HEK293 (cell line): Measurements from ENCODE around the gene NUDT8.

Source experiments
- CTCF ChIA-PET: fragments of 350-600 bp; formaldehyde crosslinking; extraction: SDS; loops from one replicate; lab custom pipeline; 2021; ENCODE audit warnings: antibody characterized with exemption; lab: Yijun Ruan, JAX
- POLR2A ChIA-PET: fragments of 300-600 bp; formaldehyde crosslinking; extraction: SDS; loops from one replicate; lab custom pipeline; 2020; ENCODE audit warnings: antibody characterized with exemption, inconsistent platforms; lab: Yijun Ruan, JAX
- H3K27ac ChIP-seq: fragments of 200-500 bp; sonication (Bioruptor generic); 2 replicates; pipeline ENCODE4 v1.5.1; 2014; ENCODE audit warnings: low read depth, low read length, control low read depth, inconsistent platforms; ENCODE audit errors: extremely low read depth
- H3K36me3 ChIP-seq, 2 experiments: fragments of 200-500 bp in 1 of 2; sonication (Bioruptor generic) in 1 of 2; 1 replicate in 1 of 2; 2 replicates in 1 of 2; pipeline ENCODE4 v1.5.1; 2014 to 2017; ENCODE audit warnings: inconsistent platforms in 2 of 2, low read length in 2 of 2; ENCODE audit not compliant: control insufficient read depth in 2 of 2, insufficient read depth in 1 of 2
- H3K4me1 ChIP-seq: fragments of 200-500 bp; sonication (Bioruptor generic); 2 replicates; pipeline ENCODE4 v1.5.1; 2014; ENCODE audit warnings: mild to moderate bottlenecking, low read length, inconsistent platforms; ENCODE audit not compliant: control insufficient read depth, insufficient read depth
- H3K4me3 ChIP-seq: 2 replicates; pipeline ENCODE4 v1.5.1; 2011; ENCODE audit warnings: low read depth, mild to moderate bottlenecking, control low read depth, low read length, moderate library complexity
- H3K9me3 ChIP-seq: fragments of 200-500 bp; sonication (Bioruptor generic); 2 replicates; pipeline ENCODE4 v1.5.1; 2014; ENCODE audit warnings: low read depth, low read length, inconsistent platforms; ENCODE audit not compliant: control insufficient read depth, insufficient read depth
- FEZF1 ChIP-seq: fragments of 450-650 bp; formaldehyde crosslinking; IDR thresholded peaks from 2 replicates; pipeline ENCODE4 v1.5.1; 2016; ENCODE audit warnings: missing biosample characterization, missing genetic modification characterization
- IKZF3 ChIP-seq: fragments of 450-650 bp; IDR thresholded peaks from 2 replicates; pipeline ENCODE4 v1.5.0; 2018; ENCODE audit warnings: missing biosample characterization, mild to moderate bottlenecking, missing genetic modification characterization, moderate library complexity
- KLF16 ChIP-seq: fragments of 450-650 bp; formaldehyde crosslinking; IDR thresholded peaks from 2 replicates; pipeline ENCODE4 v1.5.1; 2017; ENCODE audit warnings: missing biosample characterization, missing genetic modification characterization
- SALL2 ChIP-seq: fragments of 450-650 bp; formaldehyde crosslinking; IDR thresholded peaks from 2 replicates; pipeline ENCODE4 v1.5.0; 2017; ENCODE audit warnings: missing biosample characterization, mild to moderate bottlenecking, missing genetic modification characterization, borderline replicate concordance
- YY1 ChIP-seq: fragments of 450-650 bp; formaldehyde crosslinking; IDR thresholded peaks from 2 replicates; pipeline ENCODE4 v1.5.1; 2018; ENCODE audit warnings: missing biosample characterization, missing genetic modification characterization
- ZBTB21 ChIP-seq: fragments of 450-650 bp; formaldehyde crosslinking; IDR thresholded peaks from 2 replicates; pipeline ENCODE4 v1.5.1; 2017; ENCODE audit warnings: missing biosample characterization, missing genetic modification characterization
- ZBTB48 ChIP-seq: fragments of 450-650 bp; formaldehyde crosslinking; IDR thresholded peaks from 2 replicates; pipeline ENCODE4 v1.5.1; 2016; ENCODE audit warnings: missing biosample characterization, missing genetic modification characterization
- ZBTB6 ChIP-seq: fragments of 450-650 bp; formaldehyde crosslinking; IDR thresholded peaks from 2 replicates; pipeline ENCODE4 v1.5.1; 2017; ENCODE audit warnings: missing biosample characterization, missing genetic modification characterization
- ZFHX2 ChIP-seq: fragments of 450-650 bp; formaldehyde crosslinking; conservative IDR thresholded peaks from 2 replicates; pipeline ENCODE4 v1.5.1; 2016; ENCODE audit warnings: missing biosample characterization, missing genetic modification characterization
- ZFP41 ChIP-seq: fragments of 450-650 bp; formaldehyde crosslinking; IDR thresholded peaks from 2 replicates; pipeline ENCODE4 v1.5.1; 2016; ENCODE audit warnings: missing biosample characterization, missing genetic modification characterization, borderline replicate concordance
- ZNF121 ChIP-seq: fragments of 450-650 bp; formaldehyde crosslinking; IDR thresholded peaks from 2 replicates; pipeline ENCODE4 v1.5.1; 2016; ENCODE audit warnings: missing biosample characterization, missing genetic modification characterization
- ZNF169 ChIP-seq: fragments of 450-650 bp; formaldehyde crosslinking; IDR thresholded peaks from 2 replicates; pipeline ENCODE4 v1.5.1; 2016; ENCODE audit warnings: missing biosample characterization, missing genetic modification characterization
- ZNF211 ChIP-seq: fragments of 450-650 bp; formaldehyde crosslinking; IDR thresholded peaks from 2 replicates; pipeline ENCODE4 v1.5.1; 2016; ENCODE audit warnings: low read depth, missing biosample characterization, missing genetic modification characterization
- ZNF248 ChIP-seq: fragments of 450-650 bp; formaldehyde crosslinking; IDR thresholded peaks from 2 replicates; pipeline ENCODE4 v1.5.1; 2017; ENCODE audit warnings: missing biosample characterization, missing genetic modification characterization
- ZNF292 ChIP-seq: fragments of 450-650 bp; formaldehyde crosslinking; IDR thresholded peaks from 2 replicates; pipeline ENCODE4 v1.5.1; 2016; ENCODE audit warnings: low read depth, missing biosample characterization, missing genetic modification characterization, borderline replicate concordance
- ZNF350 ChIP-seq: fragments of 450-650 bp; formaldehyde crosslinking; IDR thresholded peaks from 2 replicates; pipeline ENCODE4 v1.5.0; 2017; ENCODE audit warnings: missing biosample characterization, mild to moderate bottlenecking, missing genetic modification characterization
- ZNF37A ChIP-seq: fragments of 450-650 bp; IDR thresholded peaks from 2 replicates; pipeline ENCODE4 v1.5.1; 2018; ENCODE audit warnings: missing biosample characterization, missing genetic modification characterization
- ZNF426 ChIP-seq: fragments of 450-650 bp; formaldehyde crosslinking; IDR thresholded peaks from 2 replicates; pipeline ENCODE4 v1.5.1; 2017; ENCODE audit warnings: missing biosample characterization, missing genetic modification characterization, mild to moderate bottlenecking, inconsistent platforms, moderate library complexity
- ZNF514 ChIP-seq: fragments of 450-650 bp; formaldehyde crosslinking; IDR thresholded peaks from 2 replicates; pipeline ENCODE4 v1.5.1; 2016; ENCODE audit warnings: missing biosample characterization, missing genetic modification characterization
- ZNF596 ChIP-seq: fragments of 450-650 bp; IDR thresholded peaks from 2 replicates; pipeline ENCODE4 v1.5.0; 2018; ENCODE audit warnings: missing biosample characterization, mild to moderate bottlenecking, missing genetic modification characterization, moderate library complexity
- ZNF623 ChIP-seq: fragments of 450-650 bp; formaldehyde crosslinking; IDR thresholded peaks from 2 replicates; pipeline ENCODE4 v1.5.1; 2016; ENCODE audit warnings: missing biosample characterization, missing genetic modification characterization
- ZNF629 ChIP-seq: fragments of 450-650 bp; formaldehyde crosslinking; IDR thresholded peaks from 2 replicates; pipeline ENCODE4 v1.5.1; 2017; ENCODE audit warnings: missing biosample characterization, missing genetic modification characterization
- ZNF670 ChIP-seq: fragments of 450-650 bp; formaldehyde crosslinking; IDR thresholded peaks from 2 replicates; pipeline ENCODE4 v1.5.1; 2016; ENCODE audit warnings: missing biosample characterization, missing genetic modification characterization, low read depth
- ZNF76 ChIP-seq: fragments of 450-650 bp; formaldehyde crosslinking; IDR thresholded peaks from 2 replicates; pipeline ENCODE4; 2016; ENCODE audit warnings: low read depth, missing biosample characterization, missing genetic modification characterization, borderline replicate concordance
- ZNF776 ChIP-seq: fragments of 450-650 bp; formaldehyde crosslinking; IDR thresholded peaks from 2 replicates; pipeline ENCODE4 v1.5.0; 2017; ENCODE audit warnings: missing biosample characterization, missing genetic modification characterization, borderline replicate concordance
- TF ChIP-seq, protein P1 (sequence below): fragments of 450-650 bp; formaldehyde crosslinking; IDR thresholded peaks from 2 replicates; pipeline ENCODE4 v1.5.1; 2017; ENCODE audit warnings: missing biosample characterization, missing genetic modification characterization
- TF ChIP-seq, protein P2 (sequence below): fragments of 450-650 bp; formaldehyde crosslinking; IDR thresholded peaks from 2 replicates; pipeline ENCODE4 v1.5.1; 2016; ENCODE audit warnings: missing biosample characterization, missing genetic modification characterization
- TF ChIP-seq, protein P3 (sequence below): fragments of 450-650 bp; formaldehyde crosslinking; optimal IDR thresholded peaks from 2 replicates; pipeline ENCODE3; 2016; ENCODE audit warnings: missing biosample characterization, mild to moderate bottlenecking, missing genetic modification characterization
- TF ChIP-seq, protein P4 (sequence below): fragments of 450-650 bp; formaldehyde crosslinking; conservative IDR thresholded peaks from 2 replicates; pipeline ENCODE4 v1.5.1; 2016; ENCODE audit warnings: low read depth, missing biosample characterization, missing genetic modification characterization

NUDT8 gene, protein sequence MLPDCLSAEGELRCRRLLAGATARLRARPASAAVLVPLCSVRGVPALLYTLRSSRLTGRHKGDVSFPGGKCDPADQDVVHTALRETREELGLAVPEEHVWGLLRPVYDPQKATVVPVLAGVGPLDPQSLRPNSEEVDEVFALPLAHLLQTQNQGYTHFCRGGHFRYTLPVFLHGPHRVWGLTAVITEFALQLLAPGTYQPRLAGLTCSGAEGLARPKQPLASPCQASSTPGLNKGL

DNA sequence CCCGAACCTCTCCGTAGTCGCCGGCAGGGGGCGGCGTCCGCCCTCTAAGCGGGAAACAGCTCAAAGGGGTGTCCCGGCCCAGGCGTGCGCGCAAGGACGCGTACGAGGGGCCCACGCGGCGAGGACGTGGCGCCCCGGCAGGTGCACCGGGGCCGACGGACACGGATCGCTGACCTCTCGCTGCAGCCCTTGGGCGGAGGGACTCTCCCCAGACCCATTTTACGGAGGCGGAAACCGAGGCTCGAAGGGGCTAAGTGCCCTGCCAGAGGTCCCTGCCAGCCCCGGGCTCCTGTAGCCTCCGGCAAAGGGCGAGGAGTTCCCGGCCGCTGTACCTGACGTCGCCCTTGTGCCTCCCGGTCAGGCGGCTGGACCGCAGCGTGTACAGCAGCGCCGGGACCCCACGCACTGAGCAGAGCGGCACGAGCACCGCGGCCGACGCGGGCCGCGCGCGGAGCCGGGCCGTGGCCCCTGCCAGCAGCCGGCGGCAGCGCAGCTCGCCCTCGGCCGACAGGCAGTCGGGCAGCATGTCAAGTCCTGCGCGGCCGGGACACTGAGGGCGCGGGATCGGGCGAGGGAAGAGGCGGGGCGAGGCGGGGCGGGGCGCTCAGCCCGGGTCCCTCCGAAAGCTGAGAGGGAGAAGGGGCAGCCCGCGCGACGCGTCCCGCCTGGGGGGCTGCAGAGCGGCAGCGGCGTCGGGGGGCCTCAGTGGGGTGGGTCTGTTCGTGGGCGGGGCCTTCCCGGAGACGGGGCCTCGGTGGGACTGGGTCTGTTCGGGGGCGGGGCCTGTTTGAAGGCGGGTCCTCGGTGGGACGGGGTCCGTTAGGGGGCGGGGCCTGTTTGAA is at the start of gene NUDT8:
Gene NUDT8 (minus strand): TSS at position 552 of the 842 bp plus-strand sequence. CDS start 26 bp downstream, at position 526.
- peak within 1 kb of the TSS; percentile 53; the same call in 1 of the 2 replicates for H3K27ac ChIP-seq
- peak within 1 kb of the TSS; percentile 70 for H3K4me3 ChIP-seq
- CTCF ChIA-PET = interaction anchor here (0.6 to 4.9 kb wide), 16 partner anchors 8 to 473 kb away, joined by 3 to 53 read pairs (median 4); partner anchors contain the start of genes GSTP1 and TBX10
- H3K4me1 ChIP-seq = no peaks in the 10 kb centered on the region
- H3K9me3 ChIP-seq = no peaks in the 10 kb centered on the region
- no peaks in the 10 kb centered on the region for H3K36me3 ChIP-seq
- POLR2A ChIA-PET = interaction anchor here (0.6 to 1.2 kb wide), 7 partner anchors 12 to 256 kb away, joined by 3 to 9 read pairs (median 3); partner anchors contain the start of gene PPP1CA
- TF ChIP-seq ZBTB6 (tag by site-specific recombination) (no peak), ZNF76 (tag by site-specific recombination) (no peak), ZNF211 (tag by site-specific recombination) (no peak), FEZF1 (tag by site-specific recombination) (no peak), ZNF426 (tag by site-specific recombination) (no peak), ZNF350 (tag by site-specific recombination) (no peak), ZNF292 (tag by site-specific recombination) (no peak), ZNF248 (tag by site-specific recombination) (no peak), ZNF776 (tag by site-specific recombination) (no peak), ZNF623 (no peak), ZNF514 (tag by site-specific recombination) (no peak), SALL2 (tag by site-specific recombination) (no peak), ZBTB48 (0 out of 2 replicates have a peak, but pooled peaks have one; percentile 46), ZNF169 (tag by site-specific recombination) (no peak), YY1 (tag by site-specific recombination) (0 out of 2 replicates have a peak, but pooled peaks have one; percentile 28), IKZF3 (tag by site-specific recombination) (no peak), ZNF596 (tag by site-specific recombination) (no peak), ZFHX2 (peak; percentile 37), ZFP41 (no peak), KLF16 (tag by site-specific recombination) (peak; percentile 35; the same call in 1 of the 2 replicates), ZNF670 (no peak), ZNF629 (tag by site-specific recombination) (peak; percentile 30; the same call in 1 of the 2 replicates), ZBTB21 (tag by site-specific recombination) (no peak), ZNF121 (tag by site-specific recombination) (0 out of 2 replicates have a peak, but pooled peaks have one; percentile 19), ZNF37A (tag by site-specific recombination) (no peak)
- TF ChIP-seq, protein P1, sequence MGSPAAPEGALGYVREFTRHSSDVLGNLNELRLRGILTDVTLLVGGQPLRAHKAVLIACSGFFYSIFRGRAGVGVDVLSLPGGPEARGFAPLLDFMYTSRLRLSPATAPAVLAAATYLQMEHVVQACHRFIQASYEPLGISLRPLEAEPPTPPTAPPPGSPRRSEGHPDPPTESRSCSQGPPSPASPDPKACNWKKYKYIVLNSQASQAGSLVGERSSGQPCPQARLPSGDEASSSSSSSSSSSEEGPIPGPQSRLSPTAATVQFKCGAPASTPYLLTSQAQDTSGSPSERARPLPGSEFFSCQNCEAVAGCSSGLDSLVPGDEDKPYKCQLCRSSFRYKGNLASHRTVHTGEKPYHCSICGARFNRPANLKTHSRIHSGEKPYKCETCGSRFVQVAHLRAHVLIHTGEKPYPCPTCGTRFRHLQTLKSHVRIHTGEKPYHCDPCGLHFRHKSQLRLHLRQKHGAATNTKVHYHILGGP = no peak
- TF ChIP-seq, protein P2, sequence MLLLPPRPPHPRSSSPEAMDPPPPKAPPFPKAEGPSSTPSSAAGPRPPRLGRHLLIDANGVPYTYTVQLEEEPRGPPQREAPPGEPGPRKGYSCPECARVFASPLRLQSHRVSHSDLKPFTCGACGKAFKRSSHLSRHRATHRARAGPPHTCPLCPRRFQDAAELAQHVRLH (tag by site-specific recombination) = 0 out of 2 replicates have a peak, but pooled peaks have one; percentile 15
- TF ChIP-seq, protein P3, sequence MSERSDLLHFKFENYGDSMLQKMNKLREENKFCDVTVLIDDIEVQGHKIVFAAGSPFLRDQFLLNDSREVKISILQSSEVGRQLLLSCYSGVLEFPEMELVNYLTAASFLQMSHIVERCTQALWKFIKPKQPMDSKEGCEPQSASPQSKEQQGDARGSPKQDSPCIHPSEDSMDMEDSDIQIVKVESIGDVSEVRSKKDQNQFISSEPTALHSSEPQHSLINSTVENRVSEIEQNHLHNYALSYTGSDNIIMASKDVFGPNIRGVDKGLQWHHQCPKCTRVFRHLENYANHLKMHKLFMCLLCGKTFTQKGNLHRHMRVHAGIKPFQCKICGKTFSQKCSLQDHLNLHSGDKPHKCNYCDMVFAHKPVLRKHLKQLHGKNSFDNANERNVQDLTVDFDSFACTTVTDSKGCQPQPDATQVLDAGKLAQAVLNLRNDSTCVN (tag by site-specific recombination) = peak; percentile 83
- TF ChIP-seq, protein P4, sequence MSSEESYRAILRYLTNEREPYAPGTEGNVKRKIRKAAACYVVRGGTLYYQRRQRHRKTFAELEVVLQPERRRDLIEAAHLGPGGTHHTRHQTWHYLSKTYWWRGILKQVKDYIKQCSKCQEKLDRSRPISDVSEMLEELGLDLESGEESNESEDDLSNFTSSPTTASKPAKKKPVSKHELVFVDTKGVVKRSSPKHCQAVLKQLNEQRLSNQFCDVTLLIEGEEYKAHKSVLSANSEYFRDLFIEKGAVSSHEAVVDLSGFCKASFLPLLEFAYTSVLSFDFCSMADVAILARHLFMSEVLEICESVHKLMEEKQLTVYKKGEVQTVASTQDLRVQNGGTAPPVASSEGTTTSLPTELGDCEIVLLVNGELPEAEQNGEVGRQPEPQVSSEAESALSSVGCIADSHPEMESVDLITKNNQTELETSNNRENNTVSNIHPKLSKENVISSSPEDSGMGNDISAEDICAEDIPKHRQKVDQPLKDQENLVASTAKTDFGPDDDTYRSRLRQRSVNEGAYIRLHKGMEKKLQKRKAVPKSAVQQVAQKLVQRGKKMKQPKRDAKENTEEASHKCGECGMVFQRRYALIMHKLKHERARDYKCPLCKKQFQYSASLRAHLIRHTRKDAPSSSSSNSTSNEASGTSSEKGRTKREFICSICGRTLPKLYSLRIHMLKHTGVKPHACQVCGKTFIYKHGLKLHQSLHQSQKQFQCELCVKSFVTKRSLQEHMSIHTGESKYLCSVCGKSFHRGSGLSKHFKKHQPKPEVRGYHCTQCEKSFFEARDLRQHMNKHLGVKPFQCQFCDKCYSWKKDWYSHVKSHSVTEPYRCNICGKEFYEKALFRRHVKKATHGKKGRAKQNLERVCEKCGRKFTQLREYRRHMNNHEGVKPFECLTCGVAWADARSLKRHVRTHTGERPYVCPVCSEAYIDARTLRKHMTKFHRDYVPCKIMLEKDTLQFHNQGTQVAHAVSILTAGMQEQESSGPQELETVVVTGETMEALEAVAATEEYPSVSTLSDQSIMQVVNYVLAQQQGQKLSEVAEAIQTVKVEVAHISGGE = no peak
